Smooth muscle cell of the pulmonary artery (primary cell): Measurements from ENCODE around the gene MIR17HG. TPM values are rescaled to one million over a fixed set of nuclear protein-coding genes. Genes with fewer than 3 reads are reported as not detected.

Experiments used
- total RNA-seq: library from RNA; depleted of rRNA; stranded (reverse); fragments of >200 nt; gene quantifications from 2 replicates; pipeline ENCODE4 v1.2.3, GENCODE V29; 2014

The MIR17HG gene
- 1.9 and 3.8 TPM in 2 replicates for total RNA-seq

GRCh38 chr13:91347202-91347995 lies at the start of gene MIR17HG:
Gene MIR17HG, plus strand, starts transcription at chr13:91347687.

GRCh38 chr13:91398413-91399188 lies 51.1 kb downstream of the MIR17HG start, which contains the start of gene GPC5:
Gene GPC5, plus strand, starts transcription at chr13:91398621.

Other genes starting within 250 kb of the MIR17HG start
- 0.07 and 0.13 TPM in 2 replicates for gene GPC5, start 50.9 kb downstream of the MIR17HG start, total RNA-seq